Osteocyte (in vitro differentiated cells): ENCODE measurements around the gene SSBP3. TPM values are rescaled to one million over a fixed set of nuclear protein-coding genes. Genes with fewer than 3 reads are reported as not detected.
"Not testable (repeated sequence)": the region's sequence is repeated elsewhere in the genome, so short reads cannot be mapped to it uniquely, and the experiment has no call there.

ENCODE experiments used
- DNase-seq: peaks from one replicate; pipeline ENCODE4 v3.0.0; 2021; ENCODE audit warnings: mixed read lengths; ENCODE audit not compliant: unreplicated experiment; ENCODE audit errors: extremely low spot score
- H3K27ac Mint-ChIP-seq: one replicate; pipeline ENCODE4 v1.8.0; 2021; ENCODE audit warnings: mild to moderate bottlenecking, mixed read lengths; ENCODE audit not compliant: unreplicated experiment
- H3K27me3 Mint-ChIP-seq: one replicate; pipeline ENCODE4 v1.8.0; 2021; ENCODE audit warnings: mixed read lengths; ENCODE audit not compliant: unreplicated experiment
- H3K36me3 Mint-ChIP-seq: one replicate; pipeline ENCODE4 v1.8.0; 2021; ENCODE audit warnings: mixed read lengths; ENCODE audit not compliant: unreplicated experiment
- H3K4me1 Mint-ChIP-seq: one replicate; pipeline ENCODE4 v1.8.0; 2021; ENCODE audit warnings: mixed read lengths; ENCODE audit not compliant: unreplicated experiment
- H3K4me3 Mint-ChIP-seq: one replicate; pipeline ENCODE4 v1.8.0; 2021; ENCODE audit warnings: mild to moderate bottlenecking, moderate library complexity, mixed read lengths; ENCODE audit not compliant: unreplicated experiment
- H3K9me3 Mint-ChIP-seq: one replicate; pipeline ENCODE4 v1.8.0; 2021; ENCODE audit warnings: mixed read lengths; ENCODE audit not compliant: unreplicated experiment
- long read RNA-seq: library from polyadenylated mRNA; unstranded; transcript quantifications from one replicate; pipeline ENCODE4 v2.0.0, GENCODE V29; 2021
- total RNA-seq: library from RNA; stranded (reverse); gene quantifications from 2 replicates; pipeline ENCODE4 v1.2.1, GENCODE V29; 2021
- TF ChIP-seq, protein P1 (sequence below): fragments of 200-600 bp; sonication (generic); IDR thresholded peaks from 2 replicates; pipeline ENCODE4 v1.5.0; 2021; ENCODE audit warnings: antibody characterized with exemption, mild to moderate bottlenecking, moderate library complexity

SSBP3 gene
- total RNA-seq: 56.4 and 68.1 TPM in 2 replicates
- long read RNA-seq, partial matches to known transcripts: 0 of 2 reads
- long read RNA-seq, other reads (novel, unspliced or antisense): 2 of 2 reads

- DNase-seq: peak; percentile 98
- Mint-ChIP-seq H3K4me1 (peaks cover 38% of the 10 kb centered on the region), H3K9me3 (no peaks in the 10 kb centered on the region), H3K27ac (peak within 1 kb of the TSS; percentile 92), H3K4me3 (peak within 1 kb of the TSS; percentile 86), H3K36me3 (peaks cover 8% of the 10 kb centered on the region), H3K27me3 (no peaks in the 10 kb centered on the region)
- TF ChIP-seq, protein P1, sequence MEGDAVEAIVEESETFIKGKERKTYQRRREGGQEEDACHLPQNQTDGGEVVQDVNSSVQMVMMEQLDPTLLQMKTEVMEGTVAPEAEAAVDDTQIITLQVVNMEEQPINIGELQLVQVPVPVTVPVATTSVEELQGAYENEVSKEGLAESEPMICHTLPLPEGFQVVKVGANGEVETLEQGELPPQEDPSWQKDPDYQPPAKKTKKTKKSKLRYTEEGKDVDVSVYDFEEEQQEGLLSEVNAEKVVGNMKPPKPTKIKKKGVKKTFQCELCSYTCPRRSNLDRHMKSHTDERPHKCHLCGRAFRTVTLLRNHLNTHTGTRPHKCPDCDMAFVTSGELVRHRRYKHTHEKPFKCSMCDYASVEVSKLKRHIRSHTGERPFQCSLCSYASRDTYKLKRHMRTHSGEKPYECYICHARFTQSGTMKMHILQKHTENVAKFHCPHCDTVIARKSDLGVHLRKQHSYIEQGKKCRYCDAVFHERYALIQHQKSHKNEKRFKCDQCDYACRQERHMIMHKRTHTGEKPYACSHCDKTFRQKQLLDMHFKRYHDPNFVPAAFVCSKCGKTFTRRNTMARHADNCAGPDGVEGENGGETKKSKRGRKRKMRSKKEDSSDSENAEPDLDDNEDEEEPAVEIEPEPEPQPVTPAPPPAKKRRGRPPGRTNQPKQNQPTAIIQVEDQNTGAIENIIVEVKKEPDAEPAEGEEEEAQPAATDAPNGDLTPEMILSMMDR: peak; percentile 18
Measured at GRCh38 chr1:54406339-54407153, at the start of gene SSBP3. SSBP3 (minus strand) TSS chr1:54406394.

- DNase-seq: no peak
- no peaks in the 10 kb centered on the region for H3K4me1 Mint-ChIP-seq
- TF ChIP-seq, protein P1: no peak
Measured at GRCh38 chr1:54453509-54453908, 47.3 kb upstream of the SSBP3 start.

DNA sequence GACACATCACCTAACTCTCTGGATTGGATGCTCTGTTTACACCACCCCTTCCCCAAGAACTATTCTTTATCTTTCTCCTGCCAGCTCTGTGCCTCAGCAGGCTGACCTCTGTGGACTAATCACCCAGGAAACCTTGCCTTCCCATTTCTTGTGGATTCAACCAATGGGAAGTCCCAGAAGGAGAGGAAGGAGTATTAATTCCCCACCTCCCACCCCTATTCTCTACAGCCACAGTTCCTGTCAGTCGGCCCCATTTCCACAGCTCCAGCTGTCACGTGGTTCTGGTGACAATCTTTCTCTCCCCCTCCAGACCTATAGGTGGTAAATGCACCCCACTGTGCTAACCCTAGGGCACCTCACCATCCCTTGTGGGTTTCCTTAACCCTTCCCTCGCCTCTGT is 46.8 kb upstream of the SSBP3 start:
- TF ChIP-seq, protein P1: no peak
- H3K9me3 Mint-ChIP-seq: peaks cover 6% of the 10 kb centered on the region
- no peak for DNase-seq
- no peaks in the 10 kb centered on the region for H3K36me3 Mint-ChIP-seq
- H3K27me3 Mint-ChIP-seq: peaks cover 12% of the 10 kb centered on the region
- H3K4me3 Mint-ChIP-seq: no peak overlapping the region
- no peak overlapping the region for H3K27ac Mint-ChIP-seq
- no peaks in the 10 kb centered on the region for H3K4me1 Mint-ChIP-seq

More at GRCh38 chr1:54453509-54453908, 47.3 kb upstream of the SSBP3 start:
- H3K27ac Mint-ChIP-seq: no peak overlapping the region
- H3K36me3 Mint-ChIP-seq: no peaks in the 10 kb centered on the region
- H3K4me3 Mint-ChIP-seq: no peak overlapping the region
- peaks cover 11% of the 10 kb centered on the region for H3K27me3 Mint-ChIP-seq
- peaks cover 6% of the 10 kb centered on the region for H3K9me3 Mint-ChIP-seq

GRCh38 chr1:54449431-54449830 is 43.2 kb upstream of the SSBP3 start:
- not testable (repeated sequence) for H3K27ac Mint-ChIP-seq, H3K4me3 Mint-ChIP-seq, DNase-seq, H3K4me1 Mint-ChIP-seq, H3K9me3 Mint-ChIP-seq, H3K36me3 Mint-ChIP-seq
- peaks cover 40% of the 10 kb centered on the region for H3K27me3 Mint-ChIP-seq

- not testable (repeated sequence) for H3K4me3 Mint-ChIP-seq, H3K36me3 Mint-ChIP-seq, H3K27ac Mint-ChIP-seq, DNase-seq, H3K9me3 Mint-ChIP-seq, H3K4me1 Mint-ChIP-seq
- peaks cover 40% of the 10 kb centered on the region for H3K27me3 Mint-ChIP-seq
Measured at GRCh38 chr1:54448801-54449200, 42.6 kb upstream of the SSBP3 start.

DNA sequence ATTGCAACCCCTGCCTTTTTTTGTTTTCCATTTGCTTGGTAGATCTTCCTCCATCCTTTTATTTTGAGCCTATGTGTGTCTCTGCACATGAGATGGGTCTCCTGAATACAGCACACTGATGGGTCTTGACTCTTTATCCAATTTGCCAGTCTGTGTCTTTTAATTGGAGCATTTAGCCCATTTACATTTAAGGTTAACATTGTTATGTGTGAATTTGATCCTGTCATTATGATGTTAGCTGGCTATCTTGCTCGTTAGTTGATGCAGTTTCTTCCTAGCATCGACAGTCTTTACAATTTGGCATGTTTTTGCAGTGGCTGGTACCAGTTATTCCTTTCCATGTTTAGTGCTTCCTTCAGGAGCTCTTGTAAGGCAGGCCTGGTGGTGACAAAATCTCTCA is 40.9 kb upstream of the SSBP3 start:
- not testable (repeated sequence) for DNase-seq, H3K4me3 Mint-ChIP-seq, H3K27ac Mint-ChIP-seq, H3K4me1 Mint-ChIP-seq, H3K9me3 Mint-ChIP-seq, H3K36me3 Mint-ChIP-seq
- peaks cover 35% of the 10 kb centered on the region for H3K27me3 Mint-ChIP-seq
